ENCODE data around the gene GDPD2. TPM values are rescaled to one million over a fixed set of nuclear protein-coding genes. Genes with fewer than 3 reads are reported as not detected.
A peak's percentile ranks its signal among the peaks of the same experiment; 100 is the strongest.

Gene GDPD2
- total RNA-seq, 1 experiment from 2014 or later = 0.84 TPM

DNA sequence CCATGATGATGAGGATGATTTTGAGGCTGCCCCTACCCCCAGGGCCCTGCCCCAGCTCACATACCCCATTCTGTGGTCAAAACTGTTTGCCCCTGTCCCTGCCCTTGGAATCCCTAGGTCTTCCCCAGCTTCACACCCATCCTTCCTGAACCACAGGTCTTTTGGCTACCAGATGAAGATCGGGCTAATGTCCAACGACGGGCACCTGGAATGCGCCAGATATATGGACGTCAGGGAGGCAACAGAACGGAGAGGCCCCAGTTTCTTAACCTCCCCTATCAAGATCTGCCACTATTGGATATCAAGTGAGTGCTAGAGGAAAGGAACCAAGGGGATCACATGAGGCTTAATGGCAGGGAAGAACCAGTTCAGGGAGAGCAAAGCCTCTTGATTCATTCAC, 6.6 kb downstream of the GDPD2 start:
- intact Hi-C loops (cut with micrococcal nuclease; ENCODE audit: unreplicated experiment) = no loop called here
- ChIA-PET CTCF (no interaction called here), POLR2A (ENCODE audit: low non-redundant PET) (no interaction called here)
- BruUV-seq (replicated peaks) = no TSS peak
- TF ChIP-seq EZH2 (IDR thresholded peaks at IDR 0.05; ENCODE audit: borderline replicate concordance, low read depth, low read length, poor library complexity, severe bottlenecking) = no peak
- TF ChIP-seq, protein P1, sequence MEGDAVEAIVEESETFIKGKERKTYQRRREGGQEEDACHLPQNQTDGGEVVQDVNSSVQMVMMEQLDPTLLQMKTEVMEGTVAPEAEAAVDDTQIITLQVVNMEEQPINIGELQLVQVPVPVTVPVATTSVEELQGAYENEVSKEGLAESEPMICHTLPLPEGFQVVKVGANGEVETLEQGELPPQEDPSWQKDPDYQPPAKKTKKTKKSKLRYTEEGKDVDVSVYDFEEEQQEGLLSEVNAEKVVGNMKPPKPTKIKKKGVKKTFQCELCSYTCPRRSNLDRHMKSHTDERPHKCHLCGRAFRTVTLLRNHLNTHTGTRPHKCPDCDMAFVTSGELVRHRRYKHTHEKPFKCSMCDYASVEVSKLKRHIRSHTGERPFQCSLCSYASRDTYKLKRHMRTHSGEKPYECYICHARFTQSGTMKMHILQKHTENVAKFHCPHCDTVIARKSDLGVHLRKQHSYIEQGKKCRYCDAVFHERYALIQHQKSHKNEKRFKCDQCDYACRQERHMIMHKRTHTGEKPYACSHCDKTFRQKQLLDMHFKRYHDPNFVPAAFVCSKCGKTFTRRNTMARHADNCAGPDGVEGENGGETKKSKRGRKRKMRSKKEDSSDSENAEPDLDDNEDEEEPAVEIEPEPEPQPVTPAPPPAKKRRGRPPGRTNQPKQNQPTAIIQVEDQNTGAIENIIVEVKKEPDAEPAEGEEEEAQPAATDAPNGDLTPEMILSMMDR (conservative IDR thresholded peaks at IDR 0.05; ENCODE audit: low read depth, low read length) = no peak
- no peak overlapping the region for H3K4me3 ChIP-seq (ENCODE audit: low read depth, low read length, poor library complexity, severe bottlenecking)
- DNase-seq (ENCODE audit: low spot score) = no peak
- no peaks in the 10 kb centered on the region for H3K9me3 ChIP-seq (ENCODE audit: low read depth, low read length, poor library complexity, severe bottlenecking)
- no peaks in the 10 kb centered on the region for H3K27me3 ChIP-seq (replicated peaks; ENCODE audit: insufficient read depth, low read depth, low read length, poor library complexity)
- H3K27ac ChIP-seq (ENCODE audit: low read depth, low read length, poor library complexity, severe bottlenecking) = no peak overlapping the region
- H3K36me3 ChIP-seq (ENCODE audit: insufficient read depth, low read length, poor library complexity, severe bottlenecking) = no peaks in the 10 kb centered on the region
- no peaks in the 10 kb centered on the region for H3K4me1 ChIP-seq (ENCODE audit: insufficient read depth, low read length, poor library complexity, severe bottlenecking)

DNA sequence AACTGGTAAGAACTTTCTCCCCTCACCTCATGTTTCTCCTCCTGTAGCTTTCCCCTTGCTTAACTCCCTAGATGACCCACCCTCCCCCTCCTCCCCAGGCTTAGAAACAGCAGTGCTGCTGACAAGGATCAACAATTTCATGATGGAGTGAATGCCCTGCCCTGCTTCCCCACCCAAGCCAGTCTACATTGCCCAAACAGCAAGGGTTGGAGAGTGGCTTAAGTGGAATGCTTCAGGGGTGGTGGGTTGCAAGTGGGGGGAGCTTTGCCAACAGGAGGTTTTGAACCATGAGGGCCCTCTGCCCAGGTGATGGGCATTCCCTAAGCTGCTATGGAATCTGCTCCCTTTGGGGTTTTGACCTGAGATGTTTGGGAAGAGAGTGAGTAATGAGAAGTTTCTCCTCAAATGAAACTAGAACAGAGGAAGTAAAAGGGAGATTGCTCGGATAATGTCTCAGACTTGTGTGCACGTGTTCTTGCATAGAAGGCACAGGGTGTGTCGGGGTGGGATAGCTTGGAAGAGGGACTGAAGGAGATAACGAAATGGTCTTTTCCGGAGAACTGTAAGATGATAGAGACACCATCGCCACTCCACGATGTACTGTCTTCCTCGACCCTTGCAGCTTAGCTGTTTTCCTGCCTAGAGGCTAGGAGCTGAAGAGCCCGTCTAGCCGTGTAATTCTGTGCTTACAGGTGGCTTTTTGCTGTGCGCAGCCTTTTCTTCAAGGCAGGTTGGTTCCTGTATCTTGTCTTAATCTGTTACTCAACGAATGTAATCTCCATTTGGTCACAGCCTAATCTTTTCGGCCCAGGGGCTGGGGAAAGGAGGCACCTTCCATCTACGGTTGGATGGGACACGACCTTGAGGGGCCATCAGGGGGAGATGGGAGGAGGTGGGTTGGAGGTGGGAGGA, 10.1 kb downstream of the GDPD2 start:
- no peak for TF ChIP-seq EZH2 (IDR thresholded peaks at IDR 0.05; ENCODE audit: borderline replicate concordance, low read depth, low read length, poor library complexity, severe bottlenecking)
- TF ChIP-seq, protein P1 (conservative IDR thresholded peaks at IDR 0.05; ENCODE audit: low read depth, low read length) = no peak
- no peak overlapping the region for H3K27ac ChIP-seq (ENCODE audit: low read depth, low read length, poor library complexity, severe bottlenecking)
- intact Hi-C loops (cut with micrococcal nuclease; ENCODE audit: unreplicated experiment) = no loop called here
- peak overlapping the region; percentile 64 for H3K4me3 ChIP-seq (ENCODE audit: low read depth, low read length, poor library complexity, severe bottlenecking)
- no peaks in the 10 kb centered on the region for H3K4me1 ChIP-seq (ENCODE audit: insufficient read depth, low read length, poor library complexity, severe bottlenecking)
- DNase-seq (ENCODE audit: low spot score) = no peak
- no peaks in the 10 kb centered on the region for H3K27me3 ChIP-seq (replicated peaks; ENCODE audit: insufficient read depth, low read depth, low read length, poor library complexity)
- no peaks in the 10 kb centered on the region for H3K9me3 ChIP-seq (ENCODE audit: low read depth, low read length, poor library complexity, severe bottlenecking)
- H3K36me3 ChIP-seq (ENCODE audit: insufficient read depth, low read length, poor library complexity, severe bottlenecking) = no peaks in the 10 kb centered on the region
- CTCF ChIA-PET = interaction anchor here (0.6 kb wide), 1 partner anchor 10 kb away, joined by 9 read pairs; no protein-coding TSS in a partner anchor
- no TSS peak for BruUV-seq (replicated peaks)
- POLR2A ChIA-PET (ENCODE audit: low non-redundant PET) = no interaction called here

DNA sequence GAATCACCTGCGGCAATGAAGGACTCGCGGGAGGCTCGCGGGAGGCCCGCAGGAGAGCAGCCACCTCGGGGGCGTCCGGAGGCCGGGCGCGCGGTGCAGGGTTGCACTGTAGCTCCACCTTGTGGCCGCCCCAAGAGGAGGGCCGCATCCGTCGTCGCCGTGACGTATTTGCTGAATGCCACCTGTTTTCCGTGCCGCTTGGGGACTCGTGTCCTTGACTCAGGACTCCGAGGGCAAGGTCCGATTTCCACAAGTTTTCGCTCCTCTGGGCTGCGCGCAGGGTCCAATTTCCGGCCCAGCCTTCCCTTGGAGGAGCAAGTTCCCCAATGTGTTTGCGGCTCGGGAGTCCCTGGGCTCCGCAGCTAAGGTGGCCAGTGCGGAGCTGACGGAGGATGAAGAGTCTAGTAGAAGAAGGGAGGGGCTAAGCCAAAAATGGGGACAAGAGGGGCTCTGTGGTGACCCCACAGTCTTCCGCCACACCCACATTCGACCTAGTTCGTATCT, 10.8 kb downstream of the GDPD2 start:
- POLR2A ChIA-PET (ENCODE audit: low non-redundant PET) = no interaction called here
- peak; percentile 57 for DNase-seq (ENCODE audit: low spot score)
- H3K36me3 ChIP-seq (ENCODE audit: insufficient read depth, low read length, poor library complexity, severe bottlenecking) = no peaks in the 10 kb centered on the region
- peak overlapping the region; percentile 63 for H3K27ac ChIP-seq (ENCODE audit: low read depth, low read length, poor library complexity, severe bottlenecking)
- H3K27me3 ChIP-seq (replicated peaks; ENCODE audit: insufficient read depth, low read depth, low read length, poor library complexity) = no peaks in the 10 kb centered on the region
- H3K4me3 ChIP-seq (ENCODE audit: low read depth, low read length, poor library complexity, severe bottlenecking) = peak overlapping the region; percentile 64
- no peaks in the 10 kb centered on the region for H3K9me3 ChIP-seq (ENCODE audit: low read depth, low read length, poor library complexity, severe bottlenecking)
- BruUV-seq (replicated peaks) = no TSS peak
- H3K4me1 ChIP-seq (ENCODE audit: insufficient read depth, low read length, poor library complexity, severe bottlenecking) = no peaks in the 10 kb centered on the region
- CTCF ChIA-PET = interaction anchor here (0.6 to 0.8 kb wide), 2 partner anchors 9 to 20 kb away, joined by 3 to 9 read pairs; no protein-coding TSS in a partner anchor
- intact Hi-C loops (cut with micrococcal nuclease; ENCODE audit: unreplicated experiment) = no loop called here
- no peak for TF ChIP-seq EZH2 (IDR thresholded peaks at IDR 0.05; ENCODE audit: borderline replicate concordance, low read depth, low read length, poor library complexity, severe bottlenecking)
- TF ChIP-seq, protein P1 (conservative IDR thresholded peaks at IDR 0.05; ENCODE audit: low read depth, low read length) = peak; percentile 72
